GM15510 (cell line): ENCODE measurements around the gene ABTB1.

Source experiments
- POLR2A ChIP-seq: IDR thresholded peaks from 3 replicates; pipeline ENCODE4 v1.6.1; 2011; ENCODE audit warnings: borderline replicate concordance; ENCODE audit not compliant: insufficient read length; ENCODE audit errors: extremely low read depth

The ABTB1 gene

DNA sequence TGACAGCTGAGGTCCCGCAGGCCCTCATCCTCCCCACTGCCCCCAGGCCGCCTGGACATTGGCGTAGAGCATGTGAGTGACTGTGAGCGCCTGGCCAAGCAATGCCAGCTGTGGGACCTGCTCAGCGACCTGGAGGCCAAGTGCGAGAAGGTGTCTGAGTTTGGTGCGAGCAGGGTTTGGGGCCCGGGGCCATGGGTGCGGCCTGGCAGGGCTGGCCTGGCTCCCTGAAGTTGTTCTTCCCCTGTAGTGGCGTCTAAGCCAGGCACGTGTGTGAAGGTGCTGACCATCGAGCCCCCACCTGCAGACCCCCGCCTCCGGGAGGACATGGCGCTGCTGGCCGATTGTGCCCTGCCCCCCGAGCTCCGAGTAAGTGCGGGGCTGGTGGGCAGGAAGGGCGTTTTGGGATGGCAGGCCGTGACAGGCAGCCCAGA, 4.2 kb downstream of the ABTB1 start:
- TF ChIP-seq POLR2A: no peak

DNA sequence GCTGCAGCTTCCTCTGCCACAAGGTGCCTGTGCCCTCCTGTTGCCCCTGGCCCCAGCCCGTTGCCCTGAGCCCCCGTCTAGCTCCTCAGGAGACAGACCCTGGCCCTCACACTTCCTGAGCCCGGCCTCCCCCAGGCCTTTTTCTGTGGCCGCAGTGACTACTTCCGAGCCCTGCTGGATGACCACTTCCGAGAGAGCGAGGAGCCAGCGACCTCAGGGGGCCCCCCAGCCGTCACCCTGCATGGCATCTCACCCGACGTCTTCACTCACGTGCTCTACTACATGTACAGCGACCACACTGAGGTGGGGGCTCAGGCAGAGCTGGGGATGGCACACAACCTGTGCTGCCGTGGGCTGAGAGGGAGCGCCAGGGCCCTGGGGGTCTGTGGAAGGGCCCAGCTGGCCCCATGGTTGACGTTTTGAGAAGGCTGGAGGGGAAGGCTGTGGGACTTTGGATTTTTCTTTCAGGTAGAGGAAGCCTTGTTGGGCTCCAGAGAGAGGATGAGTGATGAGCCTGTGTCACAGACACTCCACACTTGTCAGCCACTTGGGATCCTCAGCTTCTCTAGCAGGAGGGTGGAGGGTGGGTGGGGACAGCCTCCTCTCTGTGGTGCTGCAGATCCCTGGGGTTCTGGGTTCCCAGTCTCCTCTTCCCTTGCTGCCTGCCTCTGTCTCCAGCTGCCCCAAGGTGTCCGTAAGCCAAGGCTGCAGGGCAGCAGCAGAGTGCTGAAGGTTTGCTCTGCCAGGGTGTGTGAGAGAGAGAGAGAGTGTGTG, 5.0 kb downstream of the ABTB1 start:
- no peak for TF ChIP-seq POLR2A

DNA sequence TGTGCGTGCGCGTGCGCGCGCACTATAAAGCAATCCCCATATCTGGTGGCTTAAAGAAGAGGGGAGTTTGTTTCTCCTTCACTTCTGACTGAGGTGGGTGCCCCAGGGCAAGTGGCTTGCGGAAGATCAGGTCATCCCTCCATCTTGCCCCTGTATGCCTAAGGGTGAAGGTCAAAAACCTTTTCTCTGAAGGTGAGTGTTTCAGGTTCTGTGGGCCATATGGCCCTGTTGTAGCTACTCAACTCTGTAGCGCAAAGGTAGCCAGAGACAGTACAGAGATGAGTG, 5.5 kb downstream of the ABTB1 start:
- TF ChIP-seq POLR2A: no peak

DNA sequence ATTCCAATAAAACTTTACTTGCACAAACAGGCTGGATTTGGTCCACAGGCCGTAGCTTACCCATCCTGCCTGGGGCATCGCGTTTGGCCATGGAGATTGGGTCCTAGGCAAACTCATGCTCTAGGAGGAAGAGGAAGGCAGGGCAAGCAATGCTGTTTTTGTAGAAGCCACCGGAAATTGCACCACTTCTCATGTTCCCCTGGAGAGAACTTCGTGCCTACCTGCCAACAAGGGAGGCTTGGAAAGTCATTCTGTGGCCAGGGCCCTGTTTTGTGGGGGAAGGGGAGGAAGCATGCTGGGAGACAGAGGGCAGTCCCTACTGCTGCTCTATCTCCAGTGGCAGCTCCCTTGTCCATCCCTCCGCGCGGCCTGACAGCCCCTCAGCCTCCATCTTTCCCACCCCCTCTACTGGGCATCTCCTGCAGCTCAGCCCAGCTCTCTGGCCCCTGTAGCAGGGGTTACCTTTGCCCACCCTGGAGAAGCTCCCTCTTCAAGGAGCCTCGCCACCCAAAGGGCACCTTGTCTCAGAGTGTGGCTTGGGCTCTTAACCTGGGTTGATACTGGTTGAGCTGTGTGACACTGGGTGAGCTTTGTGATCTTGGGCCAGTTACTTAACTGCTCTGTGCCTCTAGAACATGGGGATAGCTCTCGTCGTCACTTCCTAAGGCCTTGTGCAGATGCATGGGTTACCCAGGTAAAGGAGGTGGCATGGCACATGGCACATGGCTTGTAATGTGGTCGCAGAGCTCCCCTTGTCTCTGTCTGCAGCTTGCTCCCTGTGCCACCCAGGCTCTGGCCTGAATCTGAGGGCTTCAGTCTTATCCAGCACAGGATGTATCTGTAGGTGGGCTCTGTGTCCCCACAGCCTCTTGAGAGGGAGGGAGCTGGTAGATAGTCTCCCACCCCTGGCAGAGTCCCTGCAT, 6.1 kb downstream of the ABTB1 start:
- TF ChIP-seq POLR2A: no peak

DNA sequence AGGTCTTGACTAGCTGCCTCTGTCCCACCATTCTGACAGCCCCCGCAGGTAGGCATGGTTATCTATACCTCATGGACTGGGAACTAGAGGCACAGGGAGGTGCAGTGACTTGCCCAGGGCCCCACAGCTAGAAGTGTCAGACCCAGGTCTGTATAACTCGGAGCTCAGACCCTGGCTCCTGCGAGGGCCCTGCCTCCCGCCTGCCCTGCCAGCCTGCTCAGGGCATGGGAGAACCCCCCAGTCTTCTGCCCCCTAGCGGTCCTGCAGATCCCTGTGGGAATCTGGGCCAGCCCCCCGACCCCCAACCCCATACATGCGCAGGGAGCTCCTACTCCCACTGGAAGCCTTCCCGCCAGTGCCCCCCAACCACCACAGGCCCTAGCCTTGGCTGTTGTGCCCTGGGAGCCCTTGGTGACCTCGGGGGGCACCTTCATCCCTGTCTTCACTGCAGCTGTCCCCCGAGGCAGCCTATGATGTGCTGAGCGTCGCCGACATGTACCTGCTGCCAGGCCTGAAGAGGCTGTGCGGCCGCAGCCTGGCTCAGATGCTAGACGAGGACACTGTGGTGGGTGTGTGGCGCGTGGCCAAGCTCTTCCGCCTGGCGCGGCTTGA, 6.9 kb downstream of the ABTB1 start:
- TF ChIP-seq POLR2A: no peak

DNA sequence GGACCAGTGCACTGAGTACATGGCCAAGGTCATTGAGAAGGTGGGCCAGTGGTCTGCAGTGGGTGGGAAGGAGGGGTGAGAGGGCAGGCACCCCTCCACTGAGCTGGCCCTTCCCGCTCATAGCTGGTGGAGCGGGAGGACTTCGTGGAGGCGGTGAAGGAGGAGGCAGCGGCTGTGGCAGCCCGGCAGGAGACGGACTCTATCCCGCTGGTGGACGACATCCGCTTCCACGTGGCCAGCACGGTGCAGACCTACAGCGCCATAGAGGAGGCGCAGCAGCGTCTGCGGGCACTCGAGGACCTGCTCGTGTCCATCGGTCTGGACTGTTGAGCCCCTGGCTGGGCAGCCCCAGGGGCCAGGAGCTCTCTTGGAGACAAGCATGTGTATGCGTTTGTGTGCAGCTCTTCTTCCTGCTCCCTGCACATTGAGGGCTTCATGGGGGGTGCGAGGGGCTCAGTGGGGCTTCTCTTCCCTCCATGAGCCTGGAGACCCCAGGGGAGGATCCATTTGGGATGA, 7.5 kb downstream of the ABTB1 start:
- TF ChIP-seq POLR2A: no peak

DNA sequence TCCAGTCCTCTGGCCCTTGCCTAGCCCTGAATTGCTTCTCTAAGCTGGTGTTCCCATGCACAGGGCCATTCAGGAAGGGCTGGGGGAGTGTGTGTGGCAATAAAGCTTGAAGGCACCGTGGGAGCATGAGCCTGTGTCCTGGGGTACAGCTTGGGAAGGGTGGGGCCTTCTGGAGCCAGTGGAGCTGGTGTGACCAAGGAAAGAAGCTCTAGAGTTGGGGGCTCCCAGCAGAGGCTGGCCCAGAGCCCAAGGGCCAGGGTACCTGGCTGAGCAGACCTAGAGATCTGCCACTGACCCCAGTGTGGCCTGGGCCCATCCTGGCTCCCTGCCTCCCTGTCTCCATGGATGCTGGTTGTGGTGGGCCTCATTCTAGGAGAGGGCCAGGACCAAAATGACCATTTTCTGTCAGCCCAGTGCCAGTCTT, 8.1 kb downstream of the ABTB1 start:
- no peak for TF ChIP-seq POLR2A

DNA sequence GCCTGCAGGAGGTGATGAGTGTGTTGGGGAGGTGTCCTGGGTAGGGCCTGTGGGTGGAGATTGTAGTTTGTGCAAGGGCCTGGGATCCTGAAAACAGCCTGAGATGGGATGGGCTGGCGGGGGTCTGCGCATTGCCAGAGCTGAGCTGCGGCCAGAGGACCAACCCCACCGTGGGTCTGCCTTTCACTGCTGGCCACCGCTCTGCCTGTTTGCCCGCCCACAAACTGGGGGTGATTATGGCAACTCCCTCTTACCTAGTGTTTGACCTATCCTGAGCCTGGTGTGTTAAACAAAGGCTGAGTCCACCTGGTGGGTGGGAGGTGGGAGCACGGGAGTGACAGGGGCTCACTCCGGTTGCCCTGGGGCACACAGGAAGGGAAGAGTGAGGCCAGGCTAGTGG, 9.8 kb downstream of the ABTB1 start:
- no peak for TF ChIP-seq POLR2A

DNA sequence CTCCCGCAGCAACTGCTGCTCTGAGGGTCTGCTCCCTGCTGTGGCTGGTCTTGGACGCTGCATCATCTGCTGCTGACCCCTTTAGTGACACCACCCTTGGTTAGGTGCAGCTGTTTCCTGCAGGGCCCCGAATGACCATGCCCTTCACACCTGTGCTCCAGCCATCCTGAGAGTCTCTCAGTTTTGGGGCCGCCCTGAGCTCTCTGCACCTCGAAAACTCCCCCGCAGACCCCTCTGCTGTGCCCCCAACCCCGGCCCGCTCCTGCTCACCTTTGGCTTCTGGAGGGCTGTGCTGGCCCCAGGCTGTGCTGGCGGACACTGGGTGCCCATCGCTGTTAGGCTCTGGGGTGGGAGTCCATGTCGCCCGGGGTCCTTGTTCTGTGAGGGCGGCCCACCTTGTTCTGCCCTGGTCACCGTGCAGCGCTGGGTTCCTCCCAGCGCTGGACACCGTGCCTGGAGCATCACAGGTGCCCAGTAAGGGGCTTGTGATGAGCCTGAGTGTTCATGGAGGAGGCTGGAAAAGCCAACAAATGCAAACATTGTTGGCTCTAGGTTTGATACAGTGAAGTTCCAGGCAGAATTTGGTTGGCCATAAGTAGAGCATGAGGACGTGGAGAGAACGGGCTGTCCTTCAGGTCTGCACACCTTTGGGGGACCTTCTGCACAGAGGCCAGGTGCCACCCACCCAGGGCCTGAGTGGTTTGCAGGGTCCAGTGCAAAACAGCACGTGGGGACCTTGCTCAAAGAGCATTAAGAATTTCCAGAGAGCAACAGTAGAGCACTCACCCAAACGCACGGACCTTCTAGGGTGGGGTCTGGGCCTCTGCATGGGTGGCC, 12.3 kb downstream of the ABTB1 start:
- no peak for TF ChIP-seq POLR2A

DNA sequence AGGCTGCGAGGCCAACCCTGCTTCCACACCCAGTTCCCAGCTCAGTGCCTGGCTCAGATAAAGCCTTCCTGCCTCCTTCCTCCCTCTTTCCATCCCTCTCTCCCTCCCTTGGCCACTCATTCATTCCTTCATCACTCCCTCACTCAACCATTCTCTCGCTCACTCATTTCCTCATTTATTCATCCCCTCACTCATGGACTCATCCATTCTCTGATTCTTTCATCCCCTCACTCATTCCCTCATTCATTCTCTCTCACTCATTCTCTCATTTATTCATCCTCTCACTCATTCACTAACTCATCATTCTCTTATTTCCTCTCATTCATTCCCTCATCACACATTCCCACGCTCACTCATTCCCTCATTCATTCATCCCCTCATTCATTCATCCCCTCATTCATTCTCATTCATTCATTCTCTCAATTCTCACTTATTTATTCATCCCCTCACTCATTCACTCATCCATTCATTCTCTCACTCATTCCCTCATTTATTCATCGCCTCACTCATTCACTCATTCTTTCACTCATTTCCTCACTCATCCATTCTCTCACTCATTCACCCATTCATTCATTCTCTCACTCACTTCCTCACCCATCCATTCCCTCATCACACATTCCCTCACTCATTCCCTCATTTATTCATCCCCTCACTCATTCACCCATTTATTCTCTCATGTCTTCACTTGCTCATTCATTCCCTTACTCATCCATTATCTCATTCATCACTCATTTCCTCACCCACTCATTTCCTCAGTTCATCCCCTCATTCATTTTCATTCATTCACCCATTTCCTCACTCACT, 13.2 kb downstream of the ABTB1 start:
- no peak for TF ChIP-seq POLR2A

DNA sequence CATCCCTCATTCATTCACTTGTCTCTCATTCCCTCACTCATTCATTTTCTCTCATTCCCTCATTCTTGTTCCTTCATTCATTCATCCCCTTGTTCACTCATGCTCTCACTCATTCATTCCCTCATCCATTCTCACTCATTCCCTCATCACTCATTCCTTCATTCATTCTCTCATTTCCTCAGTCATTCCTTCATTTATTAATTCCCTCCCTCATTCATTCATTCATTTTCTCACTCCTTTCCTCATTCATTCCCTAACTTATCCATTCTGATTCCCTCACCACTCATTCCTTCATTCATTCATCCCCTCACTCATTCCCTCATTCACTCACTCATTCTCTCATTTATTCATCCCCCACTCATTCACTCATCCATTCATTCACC, 13.8 kb downstream of the ABTB1 start:
- no peak for TF ChIP-seq POLR2A

DNA sequence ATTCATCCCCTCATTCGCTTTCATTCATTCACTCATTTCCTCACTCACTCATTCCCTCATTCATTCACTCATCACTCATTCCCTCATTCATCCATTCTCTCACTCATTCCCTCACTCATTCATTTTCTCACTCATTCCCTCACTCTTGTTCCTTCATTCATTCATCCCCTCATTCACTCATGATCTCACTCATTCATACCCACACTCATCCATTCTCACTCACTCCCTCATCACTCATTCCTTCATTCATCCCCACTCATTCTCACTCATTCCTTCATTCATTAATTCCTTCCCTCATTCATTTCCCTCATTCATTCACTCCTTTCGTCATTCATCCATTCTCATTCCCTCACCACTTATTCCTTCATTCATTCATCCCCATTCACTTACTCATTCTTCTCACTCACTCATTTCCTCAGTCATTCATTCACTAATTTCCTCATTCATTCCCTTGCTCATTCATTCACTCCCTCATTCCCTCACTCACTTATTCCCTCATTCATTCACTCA, 14.5 kb downstream of the ABTB1 start:
- no peak for TF ChIP-seq POLR2A

DNA sequence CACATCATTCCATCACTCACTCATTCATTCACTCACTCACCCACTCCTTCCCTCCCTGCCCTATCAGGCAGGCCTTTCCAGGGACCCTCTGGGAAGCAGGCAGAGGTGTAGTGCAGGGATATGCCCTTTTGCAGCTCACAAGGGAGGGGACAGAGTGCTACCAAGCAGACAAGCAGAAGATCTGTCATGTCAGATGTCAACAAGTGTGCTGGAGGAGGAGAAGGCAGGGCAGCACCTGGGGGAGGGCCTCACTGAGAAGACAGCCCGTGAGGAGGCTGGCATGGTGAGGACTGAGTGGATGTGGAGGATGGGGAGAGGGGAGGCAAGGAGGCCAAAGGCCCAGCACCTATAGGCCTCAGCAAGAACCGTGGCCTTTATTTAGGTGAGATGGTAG, 15.3 kb downstream of the ABTB1 start:
- no peak for TF ChIP-seq POLR2A
